ENCODE results near the gene ETHE1.

ETHE1 gene

GRCh38 chr19:43575156-43575950 lies 48.4 kb upstream of the ETHE1 start, which contains the start of the genes PINLYP and XRCC1:
PINLYP (plus strand) TSS chr19:43575801; CDS start chr19:43577192, 1,391 bp downstream.
XRCC1 (minus strand) TSS chr19:43575527; CDS start chr19:43575458, 69 bp downstream.
- Histone ChIP-seq H3K36me3 (ENCODE audit: insufficient read depth, low read length) (peaks cover 16% of the 10 kb centered on the region; the same call in 1 of the 2 replicates), H3K9ac (ENCODE audit: low read length) (peak within 1 kb of the TSS; percentile 99), H3K9me2 (ENCODE audit: low read depth, low read length) (no peaks in the 10 kb centered on the region), H2AFZ (ENCODE audit: low read length) (peak within 1 kb of the TSS; percentile 84; the same call in 1 of the 2 replicates), H4K20me1 (ENCODE audit: insufficient read depth, low read length) (no peaks in the 10 kb centered on the region), H3K79me2 (ENCODE audit: insufficient read depth, low read length) (0 out of 2 replicates have a peak, but pooled peaks cover 3% of the 10 kb centered on the region), H3K9me3 (ENCODE audit: low read length) (no peaks in the 10 kb centered on the region), H3K27me3 (ENCODE audit: insufficient read depth, low read length) (no peaks in the 10 kb centered on the region), H3K27ac (ENCODE audit: low read depth, low read length, poor library complexity, severe bottlenecking) (peak within 1 kb of the TSS; percentile 27), H3F3A (ENCODE audit: insufficient read depth, low read length) (no peaks in the 10 kb centered on the region), H3K4me2 (ENCODE audit: low read length) (peak within 1 kb of the TSS; percentile 96), H3K4me1 (ENCODE audit: insufficient read depth, low read length, severe bottlenecking) (peaks cover 18% of the 10 kb centered on the region), H3K4me3 (ENCODE audit: low read depth, low read length, poor library complexity, severe bottlenecking) (peak within 1 kb of the TSS; percentile 97)
- TF ChIP-seq, protein P1, sequence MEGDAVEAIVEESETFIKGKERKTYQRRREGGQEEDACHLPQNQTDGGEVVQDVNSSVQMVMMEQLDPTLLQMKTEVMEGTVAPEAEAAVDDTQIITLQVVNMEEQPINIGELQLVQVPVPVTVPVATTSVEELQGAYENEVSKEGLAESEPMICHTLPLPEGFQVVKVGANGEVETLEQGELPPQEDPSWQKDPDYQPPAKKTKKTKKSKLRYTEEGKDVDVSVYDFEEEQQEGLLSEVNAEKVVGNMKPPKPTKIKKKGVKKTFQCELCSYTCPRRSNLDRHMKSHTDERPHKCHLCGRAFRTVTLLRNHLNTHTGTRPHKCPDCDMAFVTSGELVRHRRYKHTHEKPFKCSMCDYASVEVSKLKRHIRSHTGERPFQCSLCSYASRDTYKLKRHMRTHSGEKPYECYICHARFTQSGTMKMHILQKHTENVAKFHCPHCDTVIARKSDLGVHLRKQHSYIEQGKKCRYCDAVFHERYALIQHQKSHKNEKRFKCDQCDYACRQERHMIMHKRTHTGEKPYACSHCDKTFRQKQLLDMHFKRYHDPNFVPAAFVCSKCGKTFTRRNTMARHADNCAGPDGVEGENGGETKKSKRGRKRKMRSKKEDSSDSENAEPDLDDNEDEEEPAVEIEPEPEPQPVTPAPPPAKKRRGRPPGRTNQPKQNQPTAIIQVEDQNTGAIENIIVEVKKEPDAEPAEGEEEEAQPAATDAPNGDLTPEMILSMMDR (IDR thresholded peaks at IDR 0.05; ENCODE audit: low read length) = no peak

GRCh38 chr19:43574424-43575155 lies 47.6 kb upstream of the ETHE1 start:
- Histone ChIP-seq H3K9me2 (ENCODE audit: low read depth, low read length) (no peaks in the 10 kb centered on the region), H3K4me3 (ENCODE audit: low read depth, low read length, poor library complexity, severe bottlenecking) (peak overlapping the region; percentile 97), H3K27me3 (ENCODE audit: insufficient read depth, low read length) (no peaks in the 10 kb centered on the region), H3F3A (ENCODE audit: insufficient read depth, low read length) (no peaks in the 10 kb centered on the region), H4K20me1 (ENCODE audit: insufficient read depth, low read length) (no peaks in the 10 kb centered on the region), H3K27ac (ENCODE audit: low read depth, low read length, poor library complexity, severe bottlenecking) (peak overlapping the region; percentile 27), H2AFZ (ENCODE audit: low read length) (no peak overlapping the region), H3K9me3 (ENCODE audit: low read length) (no peaks in the 10 kb centered on the region), H3K4me1 (ENCODE audit: insufficient read depth, low read length, severe bottlenecking) (peaks cover 13% of the 10 kb centered on the region), H3K79me2 (ENCODE audit: insufficient read depth, low read length) (0 out of 2 replicates have a peak, but pooled peaks cover 3% of the 10 kb centered on the region), H3K36me3 (ENCODE audit: insufficient read depth, low read length) (peaks cover 16% of the 10 kb centered on the region; the same call in 1 of the 2 replicates), H3K9ac (ENCODE audit: low read length) (peak overlapping the region; percentile 99), H3K4me2 (ENCODE audit: low read length) (peak overlapping the region; percentile 96)
- TF ChIP-seq EZH2 (IDR thresholded peaks at IDR 0.05; ENCODE audit: borderline replicate concordance, low read length) = no peak

DNA sequence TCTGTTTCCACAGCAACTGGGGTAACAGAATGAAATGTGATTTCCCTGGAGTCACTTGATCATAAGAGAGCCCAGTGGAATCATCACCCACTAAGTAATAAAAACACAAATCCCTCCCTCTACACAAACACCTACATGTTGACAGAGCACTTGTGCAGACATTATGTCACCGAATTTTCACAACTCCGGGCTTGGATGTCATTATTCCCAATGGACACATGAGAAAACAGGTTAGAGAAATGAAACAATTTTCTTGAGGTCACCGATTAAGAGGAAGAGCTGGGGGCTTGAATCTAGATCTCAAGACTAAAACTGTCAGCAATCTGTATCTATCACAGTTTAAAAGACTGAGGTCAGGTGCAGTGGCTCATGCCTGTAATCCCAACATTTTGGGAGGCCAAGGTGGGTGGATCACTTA lies 45.2 kb upstream of the ETHE1 start:
- H3K9me3 ChIP-seq (ENCODE audit: low read length) = no peaks in the 10 kb centered on the region
- peak overlapping the region; percentile 22; the same call in 1 of the 2 replicates for H3K9ac ChIP-seq (ENCODE audit: low read length)
- H3K4me1 ChIP-seq (ENCODE audit: insufficient read depth, low read length, severe bottlenecking) = peaks cover 13% of the 10 kb centered on the region
- no peak for TF ChIP-seq EZH2 (IDR thresholded peaks at IDR 0.05; ENCODE audit: borderline replicate concordance, low read length)
- TF ChIP-seq, protein P1 (IDR thresholded peaks at IDR 0.05; ENCODE audit: low read length) = no peak
- no peak overlapping the region for H2AFZ ChIP-seq (ENCODE audit: low read length)
- peaks cover 16% of the 10 kb centered on the region; the same call in 1 of the 2 replicates for H3K36me3 ChIP-seq (ENCODE audit: insufficient read depth, low read length)
- no peak overlapping the region for H3K4me2 ChIP-seq (ENCODE audit: low read length)
- no peak overlapping the region for H3K4me3 ChIP-seq (ENCODE audit: low read depth, low read length, poor library complexity, severe bottlenecking)
- no peaks in the 10 kb centered on the region for H4K20me1 ChIP-seq (ENCODE audit: insufficient read depth, low read length)
- 0 out of 2 replicates have a peak, but pooled peaks cover 3% of the 10 kb centered on the region for H3K79me2 ChIP-seq (ENCODE audit: insufficient read depth, low read length)
- no peak overlapping the region for H3K27ac ChIP-seq (ENCODE audit: low read depth, low read length, poor library complexity, severe bottlenecking)
- H3K9me2 ChIP-seq (ENCODE audit: low read depth, low read length) = no peaks in the 10 kb centered on the region
- no peaks in the 10 kb centered on the region for H3K27me3 ChIP-seq (ENCODE audit: insufficient read depth, low read length)
- no peaks in the 10 kb centered on the region for H3F3A ChIP-seq (ENCODE audit: insufficient read depth, low read length)
